GM12878 (cell line): Measurements from ENCODE around the gene HCN3. TPM values are rescaled to one million over a fixed set of nuclear protein-coding genes. Genes with fewer than 3 reads are reported as not detected.
A peak's percentile ranks its signal among the peaks of the same experiment; 100 is the strongest.

Experiments used
- ATAC-seq: fragments of 200-7000 bp; cut with Tn5 transposase; 3 replicates; pipeline ENCODE4 v1.9.1; 2020; ENCODE audit warnings: mild to moderate bottlenecking, moderate library complexity
- BruUV-seq: library from RNA; stranded (reverse); fragments of 400-500 nt; replicated peaks from 2 replicates; lab custom pipeline; 2021; lab: Mats Ljungman, UMichigan
- CTCF ChIA-PET: fragments of 300-600 bp; sonication (Branson Sonifier 250); formaldehyde crosslinking; extraction: SDS; loops from one replicate; lab custom pipeline; 2021; ENCODE audit warnings: inconsistent platforms; lab: Yijun Ruan, JAX
- POLR2A ChIA-PET: fragments of 350-600 bp; formaldehyde crosslinking; extraction: SDS; loops from one replicate; lab custom pipeline; 2021; ENCODE audit warnings: inconsistent platforms; lab: Charles Lee
- RAD21 ChIA-PET: fragments of 300-600 bp; sonication (Branson Sonifier 250); formaldehyde crosslinking; loops from one replicate; lab custom pipeline; 2023; ENCODE audit warnings: antibody characterized with exemption; ENCODE audit not compliant: unreplicated experiment; lab: Charles Lee
- SMC1A ChIA-PET: fragments of 300-600 bp; sonication (Branson Sonifier 250); formaldehyde crosslinking; loops from one replicate; lab custom pipeline; 2023; ENCODE audit not compliant: unreplicated experiment, uncharacterized antibody; lab: Charles Lee
- DNase-seq: peaks from one replicate; pipeline ENCODE4 v3.0.0-alpha.2; 2011; ENCODE audit warnings: low read depth, low spot score
- FAIRE-seq: peaks from 3 replicates; lab custom pipeline; 2011; peaks lifted over from hg19 to GRCh38; lab: Jason Lieb, UNC
- H2AFZ ChIP-seq: 2 replicates; pipeline ENCODE4 v1.6.0; 2011; ENCODE audit warnings: low read depth, low read length, control low read depth; ENCODE audit not compliant: control insufficient read depth
- H3K27ac ChIP-seq: 2 replicates; pipeline ENCODE4 v1.5.1; 2011; ENCODE audit warnings: control low read depth; ENCODE audit not compliant: control insufficient read depth, insufficient read depth
- H3K27me3 ChIP-seq, 2 experiments: replicated peaks in 1 of 2; 2 replicates each; pipeline versions ENCODE4 v1.6.0 to v1.6.1; 2011; ENCODE audit warnings: low read length in 1 of 2; ENCODE audit not compliant: control insufficient read depth in 2 of 2, insufficient read depth in 2 of 2
- H3K36me3 ChIP-seq, 2 experiments: 2 replicates each; pipeline ENCODE4 v1.5.1; 2011; ENCODE audit warnings: low read length in 1 of 2; ENCODE audit not compliant: control insufficient read depth in 2 of 2, insufficient read depth in 2 of 2
- H3K4me1 ChIP-seq: 2 replicates; pipeline ENCODE4 v1.6.1; 2011; ENCODE audit warnings: mild to moderate bottlenecking, low read length, moderate library complexity, mixed read lengths; ENCODE audit not compliant: control insufficient read depth, insufficient read depth
- H3K4me2 ChIP-seq: 2 replicates; pipeline ENCODE4 v1.6.0; 2011; ENCODE audit warnings: control low read depth; ENCODE audit not compliant: control insufficient read depth, insufficient read depth
- H3K4me3 ChIP-seq: fragments of 200-600 bp; sonication (generic); 2 replicates; pipeline ENCODE4 v1.5.1; 2016
- H3K79me2 ChIP-seq: 2 replicates; pipeline ENCODE4 v1.6.0; 2011; ENCODE audit warnings: low read length; ENCODE audit not compliant: control insufficient read depth, insufficient read depth
- H3K9ac ChIP-seq: 2 replicates; pipeline ENCODE4 v1.8.0; 2011; ENCODE audit warnings: low read length, control low read depth, mixed read lengths; ENCODE audit not compliant: control insufficient read depth, insufficient read depth
- H3K9me3 ChIP-seq: replicated peaks from 3 replicates; pipeline ENCODE4 v1.5.1; 2011; ENCODE audit warnings: mild to moderate bottlenecking, low read length; ENCODE audit not compliant: control insufficient read depth, insufficient read depth
- H4K20me1 ChIP-seq: 2 replicates; pipeline ENCODE4 v1.6.0; 2011; ENCODE audit not compliant: control insufficient read depth, insufficient read depth
- ATF3 ChIP-seq: IDR thresholded peaks from 2 replicates; pipeline ENCODE4 v1.6.1; 2011; ENCODE audit warnings: low read depth, mild to moderate bottlenecking, low read length, moderate library complexity, borderline replicate concordance; ENCODE audit errors: extremely low read depth
- CREB1 ChIP-seq: IDR thresholded peaks from 2 replicates; pipeline ENCODE4 v1.6.1; 2012; ENCODE audit warnings: low read depth, mild to moderate bottlenecking, inconsistent platforms
- EZH2 ChIP-seq: IDR thresholded peaks from 2 replicates; pipeline ENCODE4 v1.6.1; 2012; ENCODE audit warnings: low read depth, mild to moderate bottlenecking, control low read depth, inconsistent platforms, low read length, borderline replicate concordance; ENCODE audit not compliant: control insufficient read depth
- FOXK2 ChIP-seq: fragments of 450-650 bp; IDR thresholded peaks from 2 replicates; pipeline ENCODE4 v1.6.1; 2017; ENCODE audit warnings: mild to moderate bottlenecking, moderate library complexity
- HDAC2 ChIP-seq: fragments of 200-600 bp; sonication (generic); IDR thresholded peaks from 2 replicates; pipeline ENCODE4 v1.6.1; 2017
- HDGF ChIP-seq: fragments of 450-650 bp; IDR thresholded peaks from 2 replicates; pipeline ENCODE4 v1.6.1; 2016; ENCODE audit warnings: antibody characterized with exemption
- MTA3 ChIP-seq: IDR thresholded peaks from 2 replicates; pipeline ENCODE4 v1.6.1; 2012; ENCODE audit warnings: low read length, inconsistent platforms, borderline replicate concordance
- RCOR1 ChIP-seq: conservative IDR thresholded peaks from 2 replicates; pipeline ENCODE4 v1.6.1; 2012; ENCODE audit warnings: low read depth, low read length, improper control_type of control experiment
- REST ChIP-seq: IDR thresholded peaks from 2 replicates; pipeline ENCODE4 v1.6.1; 2012; ENCODE audit warnings: mild to moderate bottlenecking, low read depth, low read length
- SIX5 ChIP-seq: IDR thresholded peaks from 2 replicates; pipeline ENCODE4 v1.6.1; 2011; ENCODE audit warnings: mild to moderate bottlenecking, low read depth, low read length, moderate library complexity; ENCODE audit not compliant: severe bottlenecking
- STAT1 ChIP-seq: fragments of 450-650 bp; conservative IDR thresholded peaks from 2 replicates; pipeline ENCODE4 v1.6.1; 2014; ENCODE audit warnings: antibody characterized with exemption, mild to moderate bottlenecking
- ZNF24 ChIP-seq: fragments of 450-650 bp; IDR thresholded peaks from 2 replicates; pipeline ENCODE4 v1.6.1; 2017; ENCODE audit warnings: antibody characterized with exemption, mild to moderate bottlenecking
- WGBS: methylation state at CpG from one replicate; pipeline ENCODE4 v1.1.6; 2016; ENCODE audit warnings: low lambda C conversion rate; ENCODE audit not compliant: insufficient replicate concordance, insufficient coverage; ENCODE audit errors: missing lambda C conversion rate; 5-methylcytosine and 5-hydroxymethylcytosine counted together
- in situ Hi-C: fragments of 300-500 bp; cut with MboI; formaldehyde crosslinking; loops from 9 replicates; pipeline ENCODE4 v1.14.3; 2018; ENCODE audit warnings: mixed read lengths
- intact Hi-C: fragments of 100-400 bp; cut with micrococcal nuclease; formaldehyde crosslinking; loops from one replicate; pipeline ENCODE4 v1.14.2; 2022; ENCODE audit not compliant: unreplicated experiment
- polyA plus RNA-seq, 11 experiments: library from polyadenylated mRNA; depleted of rRNA in 4 of 11; unstranded in 6 of 11; stranded (reverse) in 5 of 11; fragments of >200 nt; fragmentation: Nextera tagmentation in 4 of 11; fragmentation: Illumina TruSeq in 1 of 11; extraction: Ambion mirVana in 4 of 11; extraction: Trizol in 1 of 11; gene quantifications; 1 replicate in 1 of 11; 2 replicates in 10 of 11; pipeline versions ENCODE4 v1.2.1 to v1.2.3, GENCODE V29; 2011 to 2016; ENCODE audit warnings: inconsistent platforms in 2 of 11, missing spikeins in 2 of 11, low read depth in 1 of 11
- total RNA-seq, 4 experiments: library from RNA; depleted of rRNA in 3 of 4; stranded (reverse); fragments of >200 nt in 3 of 4; fragmentation: Illumina TruSeq in 1 of 4; extraction: Trizol in 1 of 4; gene quantifications; 2 replicates each; pipeline versions ENCODE4 v1.2.1 to v1.2.3, GENCODE V29; 2013 to 2021
- TF ChIP-seq, protein P1 (sequence below): fragments of 450-650 bp; IDR thresholded peaks from 2 replicates; pipeline ENCODE4 v1.6.1; 2016; ENCODE audit warnings: mild to moderate bottlenecking

Gene HCN3
- total and polyA plus RNA-seq, 10 of the 15 experiments (the other 5 are each of a cell fraction or from before 2014, with no cell fraction given), result 0.08 to 4.1 (median 1.8) TPM

DNA sequence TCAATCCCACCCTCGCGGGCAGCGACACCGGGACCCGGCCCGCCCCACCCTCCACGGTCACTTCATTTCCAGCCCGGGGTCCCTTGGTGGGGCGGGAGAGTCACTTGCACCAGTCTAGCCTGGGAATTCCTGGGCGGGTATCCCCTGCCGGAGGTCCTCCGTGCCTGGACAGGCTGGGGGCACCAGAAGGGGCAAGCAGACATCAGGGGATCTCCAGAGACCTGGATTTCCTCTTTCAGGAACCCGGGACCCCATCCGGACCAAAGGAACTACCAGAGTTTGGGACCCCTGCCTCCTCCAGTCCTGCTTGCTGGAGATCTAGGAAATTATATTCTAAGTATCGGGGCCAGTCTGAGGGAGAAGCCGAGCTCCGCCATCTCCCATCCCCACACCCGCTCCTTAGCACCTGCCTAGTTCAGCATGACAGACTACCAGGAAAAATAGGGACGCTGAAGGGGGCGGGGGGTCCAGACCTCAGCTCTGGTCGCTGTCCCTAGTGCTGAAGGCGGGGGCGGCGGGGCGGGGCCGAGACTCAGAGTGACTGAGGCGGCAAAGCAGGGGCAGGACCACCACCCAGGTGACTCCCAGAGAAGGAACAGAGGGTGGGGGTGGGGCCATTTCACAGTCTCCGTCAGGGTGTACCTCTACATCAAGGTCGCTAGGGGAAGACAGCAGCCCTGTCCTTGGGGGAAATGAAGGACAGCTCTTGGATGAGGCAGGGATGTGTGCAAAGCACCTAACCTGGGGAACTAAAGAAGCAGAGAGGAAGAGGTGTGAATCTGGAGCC is 832 bp downstream of the HCN3 start (continued):
- TF ChIP-seq MTA3 (no peak), CREB1 (no peak)
- TF ChIP-seq, protein P1, sequence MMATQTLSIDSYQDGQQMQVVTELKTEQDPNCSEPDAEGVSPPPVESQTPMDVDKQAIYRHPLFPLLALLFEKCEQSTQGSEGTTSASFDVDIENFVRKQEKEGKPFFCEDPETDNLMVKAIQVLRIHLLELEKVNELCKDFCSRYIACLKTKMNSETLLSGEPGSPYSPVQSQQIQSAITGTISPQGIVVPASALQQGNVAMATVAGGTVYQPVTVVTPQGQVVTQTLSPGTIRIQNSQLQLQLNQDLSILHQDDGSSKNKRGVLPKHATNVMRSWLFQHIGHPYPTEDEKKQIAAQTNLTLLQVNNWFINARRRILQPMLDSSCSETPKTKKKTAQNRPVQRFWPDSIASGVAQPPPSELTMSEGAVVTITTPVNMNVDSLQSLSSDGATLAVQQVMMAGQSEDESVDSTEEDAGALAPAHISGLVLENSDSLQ, result peak; percentile 55; the same call in 1 of the 2 replicates

GRCh38 chr1:155278689-155279160 is 1.5 kb downstream of the HCN3 start:
- 22% methylated on average over 10 of the region's 10 CpGs for whole genome bisulfite sequencing
- Histone ChIP-seq H3K27ac (no peak overlapping the region), H3K27me3 (no peaks in the 10 kb centered on the region), H3K4me3 (no peak overlapping the region; the same call in 1 of the 2 replicates), H3K36me3 (no peaks in the 10 kb centered on the region), H3K79me2 (peaks cover under 1% of the 10 kb centered on the region), H3K9me3 (no peaks in the 10 kb centered on the region), H3K4me2 (peak overlapping the region; percentile 99), H3K9ac (no peak overlapping the region), H4K20me1 (no peaks in the 10 kb centered on the region), H3K4me1 (peaks cover 12% of the 10 kb centered on the region), H2AFZ (no peak overlapping the region)
- no TSS peak for BruUV-seq
- ChIA-PET POLR2A (interaction anchor here (0.6 to 1.6 kb wide), 4 partner anchors 19 to 814 kb away, joined by 3 to 4 read pairs (median 4); no protein-coding TSS in a partner anchor), SMC1A (interaction anchor here (0.7 to 1.5 kb wide), 7 partner anchors 19 to 45 kb away, joined by 3 to 10 read pairs (median 3); partner anchors contain the start of gene RUSC1), RAD21 (interaction anchor here (2.2 kb wide), 1 partner anchor 44 kb away, joined by 13 read pairs; no protein-coding TSS in a partner anchor), CTCF (interaction anchor here (0.6 to 1.8 kb wide), 10 partner anchors 9 to 62 kb away, joined by 3 to 10 read pairs (median 4); partner anchors contain the start of genes FDPS and RUSC1)
- DNase-seq, result no peak
- intact Hi-C loops, result loop anchor here (1.0 kb wide), 1 partner anchor 30 kb away; the partner anchor contains the start of gene FDPS
- no peak for ATAC-seq
- in situ Hi-C loops, result no loop called here
- no peak for FAIRE-seq
- TF ChIP-seq STAT1 (no peak), RCOR1 (no peak), EZH2 (no peak), ZNF24 (no peak), SIX5 (no peak), REST (no peak), ATF3 (no peak), HDAC2 (no peak), HDGF (no peak), FOXK2 (no peak)
